IMR-90 (cell line): Measurements from ENCODE around the gene MSN. TPM values are rescaled to one million over a fixed set of nuclear protein-coding genes. Genes with fewer than 3 reads are reported as not detected.

Source experiments
- ATAC-seq: fragments of 200-7000 bp; cut with Tn5 transposase; 2 replicates; pipeline ENCODE4 v1.9.1; 2020; ENCODE audit warnings: low read depth, mild to moderate bottlenecking, moderate library complexity
- BruUV-seq: library from RNA; stranded (reverse); fragments of 400-500 nt; replicated peaks from 2 replicates; lab custom pipeline; 2021; lab: Mats Ljungman, UMichigan
- CTCF ChIA-PET: fragments of 300-600 bp; formaldehyde crosslinking; extraction: SDS; loops from one replicate; lab custom pipeline; 2021; ENCODE audit warnings: antibody characterized with exemption; lab: Yijun Ruan, JAX
- POLR2A ChIA-PET: fragments of 300-600 bp; sonication (Branson Sonifier 250); formaldehyde crosslinking; loops from one replicate; lab custom pipeline; 2022; ENCODE audit warnings: antibody characterized with exemption; ENCODE audit not compliant: unreplicated experiment; lab: Charles Lee
- DNase-seq: peaks from one replicate; pipeline ENCODE4 v3.0.0; 2013
- H2AFZ ChIP-seq: replicated peaks from 2 replicates; pipeline ENCODE3; 2013; ENCODE audit warnings: low read length, mild to moderate bottlenecking; ENCODE audit not compliant: poor library complexity
- H2AK5ac ChIP-seq: 2 replicates; pipeline ENCODE4 v1.6.1; 2013; ENCODE audit warnings: low read depth, low read length, inconsistent platforms
- H2AK9ac ChIP-seq: replicated peaks from 2 replicates; pipeline ENCODE3; 2013; ENCODE audit warnings: mild to moderate bottlenecking, low read depth, low read length, moderate library complexity; ENCODE audit not compliant: poor library complexity
- H2BK120ac ChIP-seq: 2 replicates; pipeline ENCODE4 v1.6.1; 2013; ENCODE audit warnings: low read depth, low read length, inconsistent platforms
- H2BK15ac ChIP-seq: 3 replicates; pipeline ENCODE4 v1.6.1; 2013; ENCODE audit warnings: low read depth, low read length, inconsistent platforms
- H2BK20ac ChIP-seq: 2 replicates; pipeline ENCODE4 v1.6.1; 2013; ENCODE audit warnings: low read depth, mild to moderate bottlenecking, inconsistent platforms, low read length, moderate library complexity
- H2BK5ac ChIP-seq: 2 replicates; pipeline ENCODE4 v1.6.1; 2013; ENCODE audit warnings: mild to moderate bottlenecking, low read depth, low read length, inconsistent platforms; ENCODE audit not compliant: poor library complexity, severe bottlenecking
- H3K14ac ChIP-seq: replicated peaks from 2 replicates; pipeline ENCODE4 v1.6.1; 2013; ENCODE audit warnings: low read depth, low read length, inconsistent platforms
- H3K18ac ChIP-seq: 2 replicates; pipeline ENCODE4 v1.6.1; 2013; ENCODE audit warnings: low read depth, low read length, control low read depth
- H3K23ac ChIP-seq: 2 replicates; pipeline ENCODE4 v1.6.1; 2013; ENCODE audit warnings: low read depth, low read length, inconsistent platforms
- H3K27ac ChIP-seq: 2 replicates; pipeline ENCODE4 v1.5.1; 2013; ENCODE audit warnings: mild to moderate bottlenecking, control low read depth, low read length; ENCODE audit not compliant: insufficient read depth
- H3K27me3 ChIP-seq: 2 replicates; pipeline ENCODE4 v1.6.1; 2013; ENCODE audit warnings: low read length; ENCODE audit not compliant: control insufficient read depth, insufficient read depth
- H3K36me3 ChIP-seq: 2 replicates; pipeline ENCODE4 v1.6.1; 2013; ENCODE audit warnings: low read length, mixed read lengths; ENCODE audit not compliant: control insufficient read depth, insufficient read depth
- H3K4ac ChIP-seq: 2 replicates; pipeline ENCODE4 v1.6.1; 2013; ENCODE audit warnings: low read depth, low read length, inconsistent platforms
- H3K4me1 ChIP-seq: 2 replicates; pipeline ENCODE4 v1.6.1; 2013; ENCODE audit warnings: low read length, mixed read lengths; ENCODE audit not compliant: control insufficient read depth, insufficient read depth
- H3K4me2 ChIP-seq: 2 replicates; pipeline ENCODE4 v1.6.1; 2013; ENCODE audit warnings: low read depth, mild to moderate bottlenecking, control low read depth, low read length, moderate library complexity
- H3K4me3 ChIP-seq: 2 replicates; pipeline ENCODE4 v1.5.1; 2013; ENCODE audit warnings: low read depth, mild to moderate bottlenecking, control low read depth, low read length, moderate library complexity; ENCODE audit not compliant: insufficient read depth
- H3K56ac ChIP-seq: 2 replicates; pipeline ENCODE4 v1.6.1; 2013; ENCODE audit warnings: low read length, inconsistent platforms; ENCODE audit not compliant: insufficient read depth; ENCODE audit errors: extremely low read depth
- H3K79me1 ChIP-seq, 2 experiments: 2 replicates each; pipeline ENCODE4 v1.6.1; 2013; ENCODE audit warnings: low read length in 2 of 2, inconsistent platforms in 1 of 2, low read depth in 1 of 2
- H3K9ac ChIP-seq: 2 replicates; pipeline ENCODE4 v1.6.1; 2013; ENCODE audit warnings: low read depth, low read length, control low read depth
- H3K9me1 ChIP-seq: 2 replicates; pipeline ENCODE4 v1.6.1; 2013; ENCODE audit warnings: low read length, inconsistent platforms; ENCODE audit not compliant: insufficient read depth
- H3K9me3 ChIP-seq: 2 replicates; pipeline ENCODE4 v1.6.1; 2013; ENCODE audit warnings: low read length; ENCODE audit not compliant: control insufficient read depth, insufficient read depth
- H4K20me1 ChIP-seq: 2 replicates; pipeline ENCODE4 v1.6.1; 2013; ENCODE audit warnings: low read length, inconsistent platforms; ENCODE audit not compliant: insufficient read depth
- H4K5ac ChIP-seq: 2 replicates; pipeline ENCODE4 v1.6.1; 2013; ENCODE audit warnings: mild to moderate bottlenecking, low read depth, low read length, control low read depth
- H4K8ac ChIP-seq, 2 experiments: 2 replicates each; pipeline ENCODE4 v1.6.1; 2013; ENCODE audit warnings: low read depth in 2 of 2, low read length in 2 of 2, control low read depth in 1 of 2, inconsistent platforms in 1 of 2
- H4K91ac ChIP-seq: 2 replicates; pipeline ENCODE4 v1.6.1; 2013; ENCODE audit warnings: low read depth, low read length, inconsistent platforms; ENCODE audit not compliant: insufficient read depth
- FOS ChIP-seq: fragments of 150-350 bp; IDR thresholded peaks from 2 replicates; pipeline ENCODE4 v1.6.1; 2016; ENCODE audit warnings: low read depth, low read length
- MAZ ChIP-seq: IDR thresholded peaks from 2 replicates; pipeline ENCODE4 v1.6.1; 2012; ENCODE audit warnings: low read depth, mild to moderate bottlenecking, low read length, improper control_type of control experiment, moderate library complexity, borderline replicate concordance
- POLR2A ChIP-seq: IDR thresholded peaks from 2 replicates; pipeline ENCODE4 v1.6.1; 2012; ENCODE audit warnings: mild to moderate bottlenecking, low read depth, low read length
- RCOR1 ChIP-seq: IDR thresholded peaks from 2 replicates; pipeline ENCODE4 v1.6.1; 2012; ENCODE audit warnings: mild to moderate bottlenecking, low read length, improper control_type of control experiment; ENCODE audit not compliant: insufficient replicate concordance
- WGBS, 2 experiments: methylation state at CpG; one replicate each; pipeline versions ENCODE4 v1.1.5 to v1.1.7; 2013; ENCODE audit warnings: missing lambda C conversion rate in 2 of 2; ENCODE audit not compliant: insufficient read length in 1 of 2; ENCODE audit errors: extremely low coverage in 2 of 2; 5-methylcytosine and 5-hydroxymethylcytosine counted together
- dilution Hi-C: fragments of 300-500 bp; cut with HindIII; formaldehyde crosslinking; loops from one replicate; pipeline ENCODE4 v1.14.3; 2018; ENCODE audit warnings: low sequenced_read_pairs; ENCODE audit not compliant: unreplicated experiment
- in situ Hi-C: fragments of 300-500 bp; cut with MboI; formaldehyde crosslinking; loops from 3 replicates; pipeline ENCODE4 v1.14.3; 2019; ENCODE audit warnings: low sequenced_read_pairs, inconsistent platforms, mixed read lengths
- intact Hi-C: fragments of 100-400 bp; cut with micrococcal nuclease; formaldehyde crosslinking; loops from 2 replicates; pipeline ENCODE4 v1.10.0; 2022
- polyA plus RNA-seq, 3 experiments: library from polyadenylated mRNA; depleted of rRNA; stranded (reverse); fragments of >200 nt; gene quantifications; 2 replicates each; pipeline ENCODE4 v1.2.3, GENCODE V29; 2012; ENCODE audit warnings: low replicate concordance in 1 of 3
- total RNA-seq: library from RNA; depleted of rRNA; stranded (reverse); fragments of >200 nt; gene quantifications from 2 replicates; pipeline ENCODE4 v1.2.3, GENCODE V29; 2012
- TF ChIP-seq, protein P1 (sequence below): fragments of 150-350 bp; IDR thresholded peaks from 2 replicates; pipeline ENCODE4 v1.6.1; 2016; ENCODE audit warnings: low read depth, mild to moderate bottlenecking, low read length, moderate library complexity, borderline replicate concordance
- TF ChIP-seq, protein P2 (sequence below): conservative IDR thresholded peaks from 2 replicates; pipeline ENCODE4 v1.5.1; 2012; ENCODE audit warnings: mild to moderate bottlenecking, low read depth, low read length, improper control_type of control experiment

MSN gene
- total and polyA plus RNA-seq, 2 of the 4 experiments (the other 2 are of a cell fraction), result 422 to 619 TPM

DNA sequence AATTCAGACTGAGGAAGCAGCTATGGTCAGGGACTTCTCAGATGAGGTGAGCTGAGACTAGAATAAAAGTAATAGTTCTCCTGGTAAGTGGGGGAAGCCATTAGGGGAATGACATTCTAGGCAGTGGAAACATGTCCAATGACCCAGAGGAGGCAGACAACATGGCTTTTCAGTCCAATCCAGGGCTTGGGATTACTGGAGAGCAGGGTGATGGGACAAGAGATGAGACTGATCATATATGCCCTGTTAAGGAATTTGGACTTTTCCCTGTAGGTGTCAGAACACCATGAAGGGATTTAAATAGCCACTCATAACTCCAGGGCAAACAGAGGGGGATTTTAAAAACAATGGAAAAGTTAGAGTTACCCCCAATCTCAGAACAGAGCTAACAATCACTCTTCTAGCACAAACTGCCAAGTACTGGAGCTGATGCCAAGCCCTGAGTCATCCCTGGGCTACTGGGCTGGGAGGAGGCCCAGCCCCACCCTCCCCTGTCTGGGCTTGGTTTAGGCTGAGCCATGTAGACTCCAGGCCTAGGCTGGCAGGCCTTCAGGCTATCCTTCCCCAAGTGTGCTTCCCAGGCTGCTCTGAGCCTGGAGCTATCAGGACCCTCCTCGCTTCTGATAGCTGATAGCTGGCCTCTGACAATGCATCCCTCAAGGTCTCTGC, 22.7 kb upstream of the MSN start:
- H4K20me1 ChIP-seq, result no peaks in the 10 kb centered on the region
- H3K4me3 ChIP-seq, result no peak overlapping the region
- H3K9me3 ChIP-seq, result no peaks in the 10 kb centered on the region
- no peak overlapping the region for H2BK5ac ChIP-seq
- CTCF ChIA-PET, result interaction anchor here (0.7 kb wide), 1 partner anchor 59 kb away, joined by 3 read pairs; no protein-coding TSS in a partner anchor
- POLR2A ChIA-PET, result interaction anchor here (0.6 kb wide), 1 partner anchor 8 kb away, joined by 17 read pairs; no protein-coding TSS in a partner anchor
- in situ Hi-C loops (no loop called here), intact Hi-C loops (no loop called here), dilution Hi-C loops (no loop called here)
- H3K9ac ChIP-seq, result no peak overlapping the region
- peak; percentile 99 for ATAC-seq
- DNase-seq, result peak; percentile 79
- no peak overlapping the region for H3K56ac ChIP-seq
- no peak overlapping the region for H3K4ac ChIP-seq
- H2AFZ ChIP-seq, result no peak overlapping the region
- no peaks in the 10 kb centered on the region; the same call in 1 of the 2 replicates for H3K27me3 ChIP-seq
- no peak overlapping the region for H3K4me2 ChIP-seq
- peak overlapping the region in 1 of 2 experiments; percentile 4; a peak in 1 of 4 replicates for H4K8ac ChIP-seq
- no peak overlapping the region; the same call in 1 of the 2 replicates for H2BK20ac ChIP-seq
- no peaks in the 10 kb centered on the region for H3K36me3 ChIP-seq
- H2BK120ac ChIP-seq, result no peak overlapping the region
- no peak overlapping the region for H4K91ac ChIP-seq
- H2BK15ac ChIP-seq, result no peak overlapping the region; the same call in 2 of the 3 replicates
- BruUV-seq, result no TSS peak
- no peak overlapping the region for H4K5ac ChIP-seq
- H3K27ac ChIP-seq, result no peak overlapping the region
- H3K4me1 ChIP-seq, result peaks cover 5% of the 10 kb centered on the region; the same call in 1 of the 2 replicates
- no peak overlapping the region for H3K23ac ChIP-seq
- H3K79me1 ChIP-seq, result no peaks in the 10 kb centered on the region
- whole genome bisulfite sequencing, 2 experiments, result no CpG with 5 or more reads among the region's 1 CpG
- H3K9me1 ChIP-seq, result no peaks in the 10 kb centered on the region
- no peak overlapping the region for H2AK5ac ChIP-seq
- H3K18ac ChIP-seq, result no peak overlapping the region
- no peak overlapping the region for H3K14ac ChIP-seq
- no peak overlapping the region for H2AK9ac ChIP-seq
- TF ChIP-seq RCOR1 (no peak), FOS (no peak), POLR2A (no peak), MAZ (peak; percentile 24; the same call in 1 of the 2 replicates)
- TF ChIP-seq, protein P1, sequence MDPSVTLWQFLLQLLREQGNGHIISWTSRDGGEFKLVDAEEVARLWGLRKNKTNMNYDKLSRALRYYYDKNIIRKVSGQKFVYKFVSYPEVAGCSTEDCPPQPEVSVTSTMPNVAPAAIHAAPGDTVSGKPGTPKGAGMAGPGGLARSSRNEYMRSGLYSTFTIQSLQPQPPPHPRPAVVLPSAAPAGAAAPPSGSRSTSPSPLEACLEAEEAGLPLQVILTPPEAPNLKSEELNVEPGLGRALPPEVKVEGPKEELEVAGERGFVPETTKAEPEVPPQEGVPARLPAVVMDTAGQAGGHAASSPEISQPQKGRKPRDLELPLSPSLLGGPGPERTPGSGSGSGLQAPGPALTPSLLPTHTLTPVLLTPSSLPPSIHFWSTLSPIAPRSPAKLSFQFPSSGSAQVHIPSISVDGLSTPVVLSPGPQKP, result no peak
- TF ChIP-seq, protein P2, sequence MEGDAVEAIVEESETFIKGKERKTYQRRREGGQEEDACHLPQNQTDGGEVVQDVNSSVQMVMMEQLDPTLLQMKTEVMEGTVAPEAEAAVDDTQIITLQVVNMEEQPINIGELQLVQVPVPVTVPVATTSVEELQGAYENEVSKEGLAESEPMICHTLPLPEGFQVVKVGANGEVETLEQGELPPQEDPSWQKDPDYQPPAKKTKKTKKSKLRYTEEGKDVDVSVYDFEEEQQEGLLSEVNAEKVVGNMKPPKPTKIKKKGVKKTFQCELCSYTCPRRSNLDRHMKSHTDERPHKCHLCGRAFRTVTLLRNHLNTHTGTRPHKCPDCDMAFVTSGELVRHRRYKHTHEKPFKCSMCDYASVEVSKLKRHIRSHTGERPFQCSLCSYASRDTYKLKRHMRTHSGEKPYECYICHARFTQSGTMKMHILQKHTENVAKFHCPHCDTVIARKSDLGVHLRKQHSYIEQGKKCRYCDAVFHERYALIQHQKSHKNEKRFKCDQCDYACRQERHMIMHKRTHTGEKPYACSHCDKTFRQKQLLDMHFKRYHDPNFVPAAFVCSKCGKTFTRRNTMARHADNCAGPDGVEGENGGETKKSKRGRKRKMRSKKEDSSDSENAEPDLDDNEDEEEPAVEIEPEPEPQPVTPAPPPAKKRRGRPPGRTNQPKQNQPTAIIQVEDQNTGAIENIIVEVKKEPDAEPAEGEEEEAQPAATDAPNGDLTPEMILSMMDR, result no peak
